ENCODE results near the gene ARHGEF11. TPM values are rescaled to one million over a fixed set of nuclear protein-coding genes. Genes with fewer than 3 reads are reported as not detected.

The ARHGEF11 gene
- total and polyA plus RNA-seq, 2 donors (not counting 1 experiment from before 2014, with no cell fraction given): 1.0 to 4.6 TPM

DNA sequence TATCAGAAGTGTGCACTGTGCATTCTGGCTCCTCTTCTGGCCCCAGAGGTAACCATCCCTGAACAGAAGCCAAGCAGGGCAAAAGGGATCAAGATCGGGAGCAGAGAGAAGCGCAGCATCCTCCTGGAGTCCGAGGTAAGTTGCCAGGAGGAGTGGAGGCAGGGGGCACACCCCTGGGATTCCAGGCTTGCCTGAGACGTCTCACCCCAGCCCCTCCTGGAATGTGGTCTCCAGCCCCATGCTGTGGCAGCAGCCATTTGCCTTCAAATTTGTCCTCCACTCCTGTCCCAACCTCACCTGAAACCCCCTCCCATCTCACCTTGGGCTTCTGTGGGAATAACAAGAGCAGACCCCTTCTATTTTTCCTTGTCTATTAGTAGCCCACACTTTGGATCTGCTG lies 115.1 kb downstream of the ARHGEF11 start:
- intact Hi-C loops (cut with micrococcal nuclease): no loop called here

DNA sequence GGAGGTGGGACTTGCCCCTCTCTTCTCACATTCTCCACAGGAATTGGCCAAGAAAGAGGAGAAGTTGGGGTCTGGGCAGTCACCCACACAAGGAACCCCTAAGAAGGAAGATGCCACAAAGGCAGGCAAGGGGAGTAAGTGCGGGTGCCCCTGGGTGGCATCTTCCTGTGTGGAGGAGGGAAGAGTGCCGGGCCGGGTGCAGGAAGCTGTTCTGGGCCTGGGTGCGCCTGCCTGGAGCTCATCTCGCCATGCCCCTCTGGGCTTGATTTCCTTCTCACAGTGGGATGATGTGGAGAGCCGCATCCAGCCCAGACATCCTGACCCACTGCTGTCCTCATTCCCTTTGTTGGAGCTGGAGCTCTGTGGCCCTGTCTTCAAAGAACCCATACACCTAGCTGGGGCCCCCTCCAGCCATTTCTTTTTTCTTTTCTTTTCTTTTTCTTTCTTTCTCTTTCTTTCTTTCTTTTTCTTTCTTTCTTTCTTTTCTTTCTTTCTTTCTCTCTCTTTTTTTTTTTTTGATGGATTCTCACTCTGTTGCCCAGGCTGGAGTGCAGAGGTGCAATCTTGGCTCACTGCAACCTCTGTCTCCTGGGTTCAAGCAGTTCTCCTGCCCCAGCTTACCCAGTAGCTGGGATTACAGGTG lies 115.8 kb downstream of the ARHGEF11 start:
- Mint-ChIP-seq H3K4me1 (peaks cover 10% of the 10 kb centered on the region), H3K4me3 (no peak overlapping the region), H3K27me3 (peaks cover 81% of the 10 kb centered on the region), H3K27ac (no peak overlapping the region), H3K9me3 (ENCODE audit: insufficient read depth) (no peaks in the 10 kb centered on the region)
- Histone ChIP-seq H2AFZ (ENCODE audit: insufficient read depth, low read depth, low read length, poor library complexity, severe bottlenecking) (no peak overlapping the region), H3K4me1 (ENCODE audit: control insufficient read depth in 2 of 2, insufficient read depth in 2 of 2, low read length in 2 of 2) (peaks cover 8% of the 10 kb centered on the region in 2 donors), H4K20me1 (ENCODE audit: control insufficient read depth, insufficient read depth, low read length, poor library complexity, severe bottlenecking) (no peaks in the 10 kb centered on the region), H3K9ac (ENCODE audit: low read length) (no peak overlapping the region), H3K4me2 (replicated peaks; ENCODE audit: low read depth, low read length, poor library complexity, severe bottlenecking) (no peak overlapping the region), H3K9me3 (ENCODE audit: control extremely low read depth in 1 of 3, control insufficient read depth in 2 of 3, insufficient read depth in 1 of 3, low read length in 2 of 3) (no peaks in the 10 kb centered on the region), H3K36me3 (replicated peaks in 1 of 2; ENCODE audit: control extremely low read depth in 1 of 2, control insufficient read depth in 1 of 2, extremely low read depth in 1 of 2, insufficient read depth in 2 of 2, low read length in 1 of 2) (no peaks in the 10 kb centered on the region), H3K4me3 (ENCODE audit: control extremely low read depth in 1 of 5, extremely low read depth in 1 of 5, insufficient read depth in 1 of 5, low read depth in 2 of 5, low read length in 4 of 5) (no peak overlapping the region), H3K27me3 (replicated peaks in 1 of 4; ENCODE audit: control extremely low read depth in 1 of 4, control insufficient read depth in 3 of 4, insufficient read depth in 4 of 4, low read length in 3 of 4) (peaks cover 0 to 52% (median 17%) of the 10 kb centered on the region in 4 experiments), H3K27ac (ENCODE audit: low read length in 2 of 2) (no peak overlapping the region), H3K79me2 (ENCODE audit: control insufficient read depth, insufficient read depth, low read length) (no peaks in the 10 kb centered on the region)
- no peak for TF ChIP-seq EZH2 (IDR thresholded peaks at IDR 0.05; ENCODE audit: borderline replicate concordance, insufficient read depth, low read depth, low read length, poor library complexity, severe bottlenecking)
- TF ChIP-seq, protein P1, sequence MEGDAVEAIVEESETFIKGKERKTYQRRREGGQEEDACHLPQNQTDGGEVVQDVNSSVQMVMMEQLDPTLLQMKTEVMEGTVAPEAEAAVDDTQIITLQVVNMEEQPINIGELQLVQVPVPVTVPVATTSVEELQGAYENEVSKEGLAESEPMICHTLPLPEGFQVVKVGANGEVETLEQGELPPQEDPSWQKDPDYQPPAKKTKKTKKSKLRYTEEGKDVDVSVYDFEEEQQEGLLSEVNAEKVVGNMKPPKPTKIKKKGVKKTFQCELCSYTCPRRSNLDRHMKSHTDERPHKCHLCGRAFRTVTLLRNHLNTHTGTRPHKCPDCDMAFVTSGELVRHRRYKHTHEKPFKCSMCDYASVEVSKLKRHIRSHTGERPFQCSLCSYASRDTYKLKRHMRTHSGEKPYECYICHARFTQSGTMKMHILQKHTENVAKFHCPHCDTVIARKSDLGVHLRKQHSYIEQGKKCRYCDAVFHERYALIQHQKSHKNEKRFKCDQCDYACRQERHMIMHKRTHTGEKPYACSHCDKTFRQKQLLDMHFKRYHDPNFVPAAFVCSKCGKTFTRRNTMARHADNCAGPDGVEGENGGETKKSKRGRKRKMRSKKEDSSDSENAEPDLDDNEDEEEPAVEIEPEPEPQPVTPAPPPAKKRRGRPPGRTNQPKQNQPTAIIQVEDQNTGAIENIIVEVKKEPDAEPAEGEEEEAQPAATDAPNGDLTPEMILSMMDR (IDR thresholded peaks at IDR 0.05): no peak
- ChIA-PET POLR2A (interaction anchor here (0.7 kb wide), 1 partner anchor 311 kb away, joined by 3 read pairs; no protein-coding TSS in a partner anchor), CTCF (interaction anchor here (1.5 kb wide), 1 partner anchor 40 kb away, joined by 4 read pairs; no protein-coding TSS in a partner anchor)
- no peak for ATAC-seq (ENCODE audit: low read depth)
- intact Hi-C loops (cut with micrococcal nuclease): no loop called here
- 83% methylated on average over 3 of the region's 6 CpGs for WGBS (ENCODE audit: insufficient coverage)
- no peak for DNase-seq

More for the DNA sequence above, 115.1 kb downstream of the ARHGEF11 start:
- no peaks in the 10 kb centered on the region for H3K36me3 ChIP-seq (replicated peaks in 1 of 2; ENCODE audit: control extremely low read depth in 1 of 2, control insufficient read depth in 1 of 2, extremely low read depth in 1 of 2, insufficient read depth in 2 of 2, low read length in 1 of 2)
- peaks cover 0 to 45% (median 12%) of the 10 kb centered on the region in 4 experiments for H3K27me3 ChIP-seq (replicated peaks in 1 of 4; ENCODE audit: control extremely low read depth in 1 of 4, control insufficient read depth in 3 of 4, insufficient read depth in 4 of 4, low read length in 3 of 4)
- 72% methylated on average over 4 of the region's 4 CpGs for WGBS (ENCODE audit: insufficient coverage)
- Mint-ChIP-seq H3K4me1 (peaks cover 8% of the 10 kb centered on the region), H3K4me3 (no peak overlapping the region), H3K9me3 (ENCODE audit: insufficient read depth) (no peaks in the 10 kb centered on the region), H3K27me3 (peaks cover 77% of the 10 kb centered on the region), H3K27ac (no peak overlapping the region)
- H3K9ac ChIP-seq (ENCODE audit: low read length): no peak overlapping the region
- no peak overlapping the region for H3K4me2 ChIP-seq (replicated peaks; ENCODE audit: low read depth, low read length, poor library complexity, severe bottlenecking)
- no peaks in the 10 kb centered on the region for H3K79me2 ChIP-seq (ENCODE audit: control insufficient read depth, insufficient read depth, low read length)
- H2AFZ ChIP-seq (ENCODE audit: insufficient read depth, low read depth, low read length, poor library complexity, severe bottlenecking): no peak overlapping the region
- POLR2A ChIA-PET: interaction anchor here (0.7 kb wide), 1 partner anchor 13 kb away, joined by 5 read pairs; no protein-coding TSS in a partner anchor
- no peak overlapping the region for H3K27ac ChIP-seq (ENCODE audit: low read length in 2 of 2)
- DNase-seq: no peak
- CTCF ChIA-PET: no interaction called here
- H3K4me1 ChIP-seq (ENCODE audit: control insufficient read depth in 2 of 2, insufficient read depth in 2 of 2, low read length in 2 of 2): peaks cover 8% of the 10 kb centered on the region in 2 donors
- no peak for TF ChIP-seq EZH2 (IDR thresholded peaks at IDR 0.05; ENCODE audit: borderline replicate concordance, insufficient read depth, low read depth, low read length, poor library complexity, severe bottlenecking)
- TF ChIP-seq, protein P1 (IDR thresholded peaks at IDR 0.05): no peak
- no peak overlapping the region for H3K4me3 ChIP-seq (ENCODE audit: control extremely low read depth in 1 of 5, extremely low read depth in 1 of 5, insufficient read depth in 1 of 5, low read depth in 2 of 5, low read length in 4 of 5)
- no peaks in the 10 kb centered on the region for H3K9me3 ChIP-seq (ENCODE audit: control extremely low read depth in 1 of 3, control insufficient read depth in 2 of 3, insufficient read depth in 1 of 3, low read length in 2 of 3)
- ATAC-seq (ENCODE audit: low read depth): no peak
- no peaks in the 10 kb centered on the region for H4K20me1 ChIP-seq (ENCODE audit: control insufficient read depth, insufficient read depth, low read length, poor library complexity, severe bottlenecking)

Measured in B cell (primary cell).